SH-SY5Y (cell line): ENCODE data around the gene SP100.

Experiments used
- GATA2 ChIP-seq: IDR thresholded peaks from 2 replicates; pipeline ENCODE4 v1.6.1; 2011; ENCODE audit warnings: mild to moderate bottlenecking, low read depth, low read length
- GATA3 ChIP-seq: IDR thresholded peaks from 2 replicates; pipeline ENCODE4 v1.6.1; 2011; ENCODE audit warnings: low read depth, mild to moderate bottlenecking, low read length, moderate library complexity

- TF ChIP-seq GATA2: no peak
- no peak for TF ChIP-seq GATA3
Observed at GRCh38 chr2:230473378-230473777, 57.4 kb downstream of the SP100 start.
